Mesendoderm (in vitro differentiated cells): Measurements from ENCODE around the gene NCOA4.
"Not testable (repeated sequence)": the region's sequence is repeated elsewhere in the genome, so short reads cannot be mapped to it uniquely, and the experiment has no call there.

ENCODE experiments used
- DNase-seq: peaks from one replicate; pipeline ENCODE4 v3.0.0; 2013
- H2AK5ac ChIP-seq: 2 replicates; pipeline ENCODE4 v1.6.1; 2013; ENCODE audit warnings: low read length, inconsistent platforms
- H2BK120ac ChIP-seq: 2 replicates; pipeline ENCODE4 v1.6.1; 2013; ENCODE audit warnings: low read depth, mild to moderate bottlenecking, low read length, moderate library complexity, mixed read lengths
- H2BK15ac ChIP-seq: replicated peaks from 2 replicates; pipeline ENCODE4 v1.6.1; 2013; ENCODE audit warnings: low read depth, mild to moderate bottlenecking, moderate library complexity
- H2BK5ac ChIP-seq: 2 replicates; pipeline ENCODE4 v1.6.1; 2013; ENCODE audit warnings: low read length, inconsistent platforms
- H3K18ac ChIP-seq: 2 replicates; pipeline ENCODE4 v1.6.1; 2013; ENCODE audit warnings: mild to moderate bottlenecking, low read length, mixed read lengths
- H3K23ac ChIP-seq: one replicate; pipeline ENCODE4 v1.6.1; 2013; ENCODE audit warnings: low read length
- H3K27ac ChIP-seq: 2 replicates; pipeline ENCODE4 v1.5.1; 2013; ENCODE audit warnings: low read depth, mild to moderate bottlenecking, inconsistent platforms, low read length, moderate library complexity
- H3K27me3 ChIP-seq: 2 replicates; pipeline ENCODE4 v1.6.1; 2013; ENCODE audit warnings: low read length, control low read depth, mild to moderate bottlenecking, inconsistent platforms; ENCODE audit not compliant: insufficient read depth, poor library complexity
- H3K36me3 ChIP-seq: 2 replicates; pipeline ENCODE4 v1.6.1; 2013; ENCODE audit warnings: low read length, inconsistent platforms; ENCODE audit not compliant: control insufficient read depth, insufficient read depth
- H3K4ac ChIP-seq: one replicate; pipeline ENCODE4 v1.6.1; 2013; ENCODE audit warnings: low read depth, mild to moderate bottlenecking, low read length, moderate library complexity
- H3K4me1 ChIP-seq: 2 replicates; pipeline ENCODE4 v1.6.1; 2013; ENCODE audit warnings: low read depth, low read length, inconsistent platforms; ENCODE audit not compliant: control insufficient read depth
- H3K4me2 ChIP-seq: 2 replicates; pipeline ENCODE4 v1.6.1; 2013; ENCODE audit warnings: low read length
- H3K4me3 ChIP-seq: 2 replicates; pipeline ENCODE4 v1.5.1; 2013; ENCODE audit warnings: mild to moderate bottlenecking, low read length
- H3K56ac ChIP-seq: one replicate; pipeline ENCODE4 v1.6.1; 2013; ENCODE audit warnings: low read length
- H3K79me1 ChIP-seq: 2 replicates; pipeline ENCODE4 v1.6.1; 2013; ENCODE audit warnings: low read length, inconsistent platforms
- H3K79me2 ChIP-seq: 2 replicates; pipeline ENCODE4 v1.6.1; 2013; ENCODE audit warnings: mild to moderate bottlenecking, low read length; ENCODE audit not compliant: control insufficient read depth, insufficient read depth
- H3K9ac ChIP-seq: 2 replicates; pipeline ENCODE4 v1.6.1; 2013; ENCODE audit warnings: low read length, inconsistent platforms
- H4K5ac ChIP-seq: one replicate; pipeline ENCODE4 v1.6.1; 2013; ENCODE audit warnings: low read length
- H4K8ac ChIP-seq: one replicate; pipeline ENCODE4 v1.6.1; 2013; ENCODE audit warnings: low read depth, mild to moderate bottlenecking, control low read depth, low read length, moderate library complexity
- WGBS: extraction: QIAGEN DNeasy Blood & Tissue Kit; methylation state at CpG from one replicate; pipeline ENCODE4 v1.1.7; 2013; ENCODE audit warnings: low lambda C conversion rate, missing lambda C conversion rate; ENCODE audit not compliant: insufficient coverage; ENCODE audit errors: extremely low coverage; 5-methylcytosine and 5-hydroxymethylcytosine counted together

Gene NCOA4

DNA sequence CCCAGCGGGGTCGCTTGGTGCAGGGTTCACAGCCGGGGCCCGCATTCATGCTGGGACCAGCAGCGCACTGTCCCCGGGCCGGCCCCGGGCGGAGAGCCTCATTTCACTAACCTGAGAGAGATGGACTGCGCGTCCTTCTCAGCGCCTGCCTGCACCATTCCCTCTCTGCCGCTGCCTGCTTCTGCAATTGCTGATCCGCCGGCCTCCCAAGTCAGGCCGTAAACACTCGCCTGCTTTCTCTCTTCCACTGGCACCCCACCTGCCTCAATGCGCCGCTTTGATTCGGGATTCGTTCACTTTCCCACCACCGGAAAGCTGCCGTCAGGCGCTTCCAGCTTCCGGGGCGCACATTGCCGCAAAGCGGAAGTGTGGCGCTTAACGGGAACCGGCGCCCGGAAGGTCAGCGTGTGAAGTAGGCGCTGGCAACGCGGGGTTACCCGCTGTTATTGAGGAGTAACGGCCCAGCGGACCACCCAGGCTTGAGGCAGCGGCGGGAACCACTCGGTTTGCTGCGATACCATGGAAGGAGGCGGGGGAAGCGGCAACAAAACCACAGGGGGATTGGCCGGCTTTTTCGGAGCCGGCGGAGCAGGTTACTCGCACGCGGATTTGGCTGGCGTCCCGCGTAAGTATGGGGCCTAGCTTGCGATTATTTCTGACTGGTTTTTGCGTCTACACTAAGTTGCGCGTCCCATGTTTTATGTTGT lies 58.2 kb downstream of the NCOA4 start, which contains the start of gene TIMM23:
TSS of gene TIMM23 (plus strand) at position 384 of the 707 bp plus-strand sequence. CDS start at position 520, 136 bp downstream.
- H3K4ac ChIP-seq, H2AK5ac ChIP-seq, H3K23ac ChIP-seq, H2BK120ac ChIP-seq, H3K4me1 ChIP-seq, H2BK5ac ChIP-seq, H4K5ac ChIP-seq, H3K36me3 ChIP-seq, H3K79me1 ChIP-seq, H2BK15ac ChIP-seq, H4K8ac ChIP-seq, H3K27me3 ChIP-seq: not testable (repeated sequence)
- Histone ChIP-seq H3K4me3 (peak within 1 kb of the TSS; percentile 86), H3K18ac (peak within 1 kb of the TSS; percentile 16), H3K79me2 (peaks cover 44% of the 10 kb centered on the region), H3K56ac (peak within 1 kb of the TSS; percentile 89), H3K9ac (peak within 1 kb of the TSS; percentile 85), H3K4me2 (peak within 1 kb of the TSS; percentile 56), H3K27ac (peak within 1 kb of the TSS; percentile 76)
- DNase-seq: peak; percentile 95
- WGBS: no CpG with 5 or more reads among the region's 60 CpGs

DNA sequence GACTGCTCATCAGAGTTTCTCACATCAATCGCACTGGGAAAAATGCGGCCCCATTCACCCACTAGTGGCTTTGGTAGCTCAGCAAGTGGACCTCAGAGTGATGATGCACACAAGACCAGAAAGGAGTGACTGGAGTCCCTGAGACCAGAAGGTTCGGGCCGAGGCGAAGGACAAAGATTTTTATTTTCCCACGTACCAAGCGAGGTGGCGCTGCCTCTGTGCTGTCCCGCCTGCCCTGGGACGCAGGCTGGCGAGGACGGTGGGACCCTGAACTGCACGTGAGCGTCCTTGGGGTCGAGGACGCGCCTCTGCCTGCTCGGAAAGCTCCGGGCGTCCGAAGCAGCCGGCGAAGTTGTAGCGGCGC lies 58.7 kb downstream of the NCOA4 start:
- peak overlapping the region; percentile 66 for H3K4me3 ChIP-seq
- not testable (repeated sequence) for H3K27me3 ChIP-seq, H2BK15ac ChIP-seq, H2BK5ac ChIP-seq, H3K4me1 ChIP-seq, H3K27ac ChIP-seq, H3K36me3 ChIP-seq, H4K8ac ChIP-seq, H4K5ac ChIP-seq, H2BK120ac ChIP-seq, H3K23ac ChIP-seq, H3K79me1 ChIP-seq, H2AK5ac ChIP-seq, H3K4ac ChIP-seq
- peak overlapping the region; percentile 56 for H3K4me2 ChIP-seq
- H3K79me2 ChIP-seq: peaks cover 44% of the 10 kb centered on the region
- H3K9ac ChIP-seq: peak overlapping the region; percentile 77
- H3K18ac ChIP-seq: peak overlapping the region; percentile 16
- DNase-seq: peak; percentile 37
- peak overlapping the region; percentile 89 for H3K56ac ChIP-seq
- no CpG with 5 or more reads among the region's 25 CpGs for WGBS

DNA sequence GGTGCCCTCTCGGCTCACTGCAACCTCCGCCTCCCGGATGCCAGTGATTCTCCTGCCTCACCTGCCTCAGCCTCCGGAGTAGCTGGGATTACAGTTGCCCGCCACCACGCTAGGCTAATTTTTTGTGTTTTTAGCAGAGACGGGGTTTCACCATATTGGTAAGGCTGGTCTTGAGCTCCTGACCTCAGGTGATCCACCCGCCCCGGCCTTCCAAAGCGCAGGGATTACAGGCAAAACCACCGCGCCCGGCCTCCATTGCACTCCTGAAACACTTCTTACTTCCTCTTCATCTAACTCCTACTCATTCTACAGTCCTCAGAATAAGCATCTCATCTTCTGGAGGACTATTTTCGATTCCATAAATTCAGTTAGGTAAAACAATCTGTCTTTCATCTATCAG lies 59.4 kb downstream of the NCOA4 start:
- peaks cover 44% of the 10 kb centered on the region for H3K79me2 ChIP-seq
- not testable (repeated sequence) for H2BK120ac ChIP-seq, H4K8ac ChIP-seq, H3K56ac ChIP-seq, H3K4me1 ChIP-seq, H2BK15ac ChIP-seq, H3K36me3 ChIP-seq, H3K4me2 ChIP-seq, H3K9ac ChIP-seq, H3K18ac ChIP-seq, H3K27me3 ChIP-seq, H3K23ac ChIP-seq, H3K79me1 ChIP-seq, H2AK5ac ChIP-seq, H2BK5ac ChIP-seq, H4K5ac ChIP-seq, H3K27ac ChIP-seq, DNase-seq, H3K4ac ChIP-seq, H3K4me3 ChIP-seq
- no CpG with 5 or more reads among the region's 14 CpGs for WGBS

DNA sequence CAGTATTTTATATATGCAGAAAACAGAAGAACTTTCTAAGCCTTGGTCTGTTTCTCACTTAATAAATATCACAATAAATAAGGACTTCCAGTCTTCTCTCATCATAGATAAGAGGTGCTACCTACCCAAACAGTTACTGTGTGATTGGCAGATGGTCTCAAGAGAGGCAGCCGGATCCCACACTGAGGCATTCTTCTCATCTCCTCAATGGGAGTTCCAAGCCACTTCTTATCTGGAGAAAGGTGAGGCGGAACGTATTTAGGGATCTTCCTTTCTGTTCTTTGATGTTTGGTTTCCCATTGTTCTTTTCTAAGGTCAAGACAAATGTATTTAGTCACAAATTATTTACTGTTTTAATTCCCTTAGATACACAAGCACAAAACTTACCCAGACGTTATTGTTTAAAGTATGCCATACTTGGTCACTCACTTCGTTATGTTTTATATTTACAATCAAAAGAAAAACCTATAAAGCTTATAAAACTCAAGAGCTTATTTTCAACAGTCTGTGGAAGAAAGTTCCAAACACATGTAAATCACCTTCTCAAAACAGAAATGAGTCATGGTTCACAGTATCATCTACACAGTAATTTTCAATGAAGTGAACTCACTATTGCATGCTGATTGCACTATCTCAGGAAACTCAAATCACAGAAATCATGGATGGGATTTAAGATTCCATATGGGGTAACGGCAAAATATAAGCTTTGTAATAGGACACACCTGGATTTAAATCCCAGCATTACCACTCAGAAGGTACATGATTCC lies 67.6 kb downstream of the NCOA4 start:
- not testable (repeated sequence) for H4K8ac ChIP-seq, H3K4ac ChIP-seq, H3K18ac ChIP-seq, H3K4me3 ChIP-seq, H3K27ac ChIP-seq, H3K9ac ChIP-seq, H3K36me3 ChIP-seq, H3K23ac ChIP-seq, H2BK5ac ChIP-seq, H4K5ac ChIP-seq, H3K79me2 ChIP-seq, H3K4me2 ChIP-seq, H2BK15ac ChIP-seq, H2AK5ac ChIP-seq, H2BK120ac ChIP-seq, H3K79me1 ChIP-seq, H3K56ac ChIP-seq, H3K27me3 ChIP-seq, H3K4me1 ChIP-seq
- peak; percentile 85 for DNase-seq
- WGBS: no CpG with 5 or more reads among the region's 6 CpGs

DNA sequence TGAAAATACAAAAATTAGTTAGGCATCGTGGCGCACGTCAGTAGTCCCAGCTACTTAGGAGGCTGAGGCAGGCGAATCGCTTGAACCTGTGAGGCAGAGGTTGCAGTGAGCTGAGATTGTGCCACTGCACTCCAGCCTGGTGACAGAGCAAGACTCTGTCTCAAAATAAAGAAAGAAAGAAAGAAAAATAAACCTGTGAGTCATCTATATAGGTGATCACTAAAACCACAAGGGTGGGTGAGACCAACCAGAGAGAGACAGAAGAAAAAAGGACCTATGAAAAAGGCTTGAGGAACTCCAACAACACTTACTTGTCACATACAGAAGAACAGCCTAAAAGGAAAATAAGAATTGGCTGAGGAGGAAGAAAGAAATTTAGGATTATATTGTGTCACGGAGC lies 72.5 kb downstream of the NCOA4 start:
- not testable (repeated sequence) for H4K5ac ChIP-seq, H3K9ac ChIP-seq, H3K4me2 ChIP-seq, H3K4me1 ChIP-seq, H4K8ac ChIP-seq, H3K4ac ChIP-seq, H3K79me2 ChIP-seq, H3K56ac ChIP-seq, H2BK120ac ChIP-seq, H3K79me1 ChIP-seq, H3K27me3 ChIP-seq, H2AK5ac ChIP-seq, H3K4me3 ChIP-seq, DNase-seq, H3K18ac ChIP-seq, H3K36me3 ChIP-seq, H3K27ac ChIP-seq, H2BK5ac ChIP-seq, H3K23ac ChIP-seq, H2BK15ac ChIP-seq
- WGBS: no CpG with 5 or more reads among the region's 6 CpGs
